OCI-LY3 (cell line): ENCODE results near the gene FARP1.

ENCODE experiments used
- CTCF ChIP-seq: fragments of 200-600, 300-600 bp; sonication (generic); IDR thresholded peaks from 2 replicates; pipeline ENCODE4 v1.5.1; 2014; ENCODE audit warnings: antibody characterized with exemption, low read length, low read depth
- EZH2phosphoT487 ChIP-seq: fragments of 200-600 bp; shearing (Covaris generic); IDR thresholded peaks from 2 replicates; pipeline ENCODE4 v1.6.1; 2018; ENCODE audit warnings: antibody characterized with exemption, mixed run types, low read depth

- no peak for TF ChIP-seq CTCF
- no peak for TF ChIP-seq EZH2phosphoT487
Observed at GRCh38 chr13:98182589-98182988, 39.7 kb downstream of the FARP1 start.
